ENCODE results near the gene VWA3A.

DNA sequence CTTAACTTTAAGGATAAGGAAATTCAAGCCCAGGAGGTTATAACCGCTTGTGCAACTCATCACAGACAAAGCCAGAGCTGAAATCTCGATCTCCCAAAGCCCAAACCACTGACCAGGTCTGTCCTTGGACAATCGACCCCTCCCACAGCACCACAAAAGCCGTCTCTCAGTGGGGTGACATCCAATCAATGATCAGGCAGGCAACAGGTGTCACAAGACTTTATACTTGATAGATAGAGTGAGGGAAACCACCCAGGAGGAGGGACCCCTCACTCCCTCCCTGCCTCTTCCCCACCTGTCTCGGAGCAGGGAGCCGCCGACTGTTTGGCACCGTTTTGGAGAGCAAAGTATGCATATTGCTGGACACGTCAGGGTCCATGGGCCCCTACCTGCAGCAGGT, 55.5 kb downstream of the VWA3A start:
- TF ChIP-seq EZH2 (IDR thresholded peaks at IDR 0.05; ENCODE audit: insufficient read depth, low read length), result no peak
- TF ChIP-seq, protein P1, sequence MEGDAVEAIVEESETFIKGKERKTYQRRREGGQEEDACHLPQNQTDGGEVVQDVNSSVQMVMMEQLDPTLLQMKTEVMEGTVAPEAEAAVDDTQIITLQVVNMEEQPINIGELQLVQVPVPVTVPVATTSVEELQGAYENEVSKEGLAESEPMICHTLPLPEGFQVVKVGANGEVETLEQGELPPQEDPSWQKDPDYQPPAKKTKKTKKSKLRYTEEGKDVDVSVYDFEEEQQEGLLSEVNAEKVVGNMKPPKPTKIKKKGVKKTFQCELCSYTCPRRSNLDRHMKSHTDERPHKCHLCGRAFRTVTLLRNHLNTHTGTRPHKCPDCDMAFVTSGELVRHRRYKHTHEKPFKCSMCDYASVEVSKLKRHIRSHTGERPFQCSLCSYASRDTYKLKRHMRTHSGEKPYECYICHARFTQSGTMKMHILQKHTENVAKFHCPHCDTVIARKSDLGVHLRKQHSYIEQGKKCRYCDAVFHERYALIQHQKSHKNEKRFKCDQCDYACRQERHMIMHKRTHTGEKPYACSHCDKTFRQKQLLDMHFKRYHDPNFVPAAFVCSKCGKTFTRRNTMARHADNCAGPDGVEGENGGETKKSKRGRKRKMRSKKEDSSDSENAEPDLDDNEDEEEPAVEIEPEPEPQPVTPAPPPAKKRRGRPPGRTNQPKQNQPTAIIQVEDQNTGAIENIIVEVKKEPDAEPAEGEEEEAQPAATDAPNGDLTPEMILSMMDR (IDR thresholded peaks at IDR 0.05; ENCODE audit: insufficient read depth, low read depth, low read length), result no peak
